ENCODE data around the gene NDUFS7. TPM values are rescaled to one million over a fixed set of nuclear protein-coding genes. Genes with fewer than 3 reads are reported as not detected.

The NDUFS7 gene
- total RNA-seq, 1 donor from 2014 or later, result 56.8 TPM

DNA sequence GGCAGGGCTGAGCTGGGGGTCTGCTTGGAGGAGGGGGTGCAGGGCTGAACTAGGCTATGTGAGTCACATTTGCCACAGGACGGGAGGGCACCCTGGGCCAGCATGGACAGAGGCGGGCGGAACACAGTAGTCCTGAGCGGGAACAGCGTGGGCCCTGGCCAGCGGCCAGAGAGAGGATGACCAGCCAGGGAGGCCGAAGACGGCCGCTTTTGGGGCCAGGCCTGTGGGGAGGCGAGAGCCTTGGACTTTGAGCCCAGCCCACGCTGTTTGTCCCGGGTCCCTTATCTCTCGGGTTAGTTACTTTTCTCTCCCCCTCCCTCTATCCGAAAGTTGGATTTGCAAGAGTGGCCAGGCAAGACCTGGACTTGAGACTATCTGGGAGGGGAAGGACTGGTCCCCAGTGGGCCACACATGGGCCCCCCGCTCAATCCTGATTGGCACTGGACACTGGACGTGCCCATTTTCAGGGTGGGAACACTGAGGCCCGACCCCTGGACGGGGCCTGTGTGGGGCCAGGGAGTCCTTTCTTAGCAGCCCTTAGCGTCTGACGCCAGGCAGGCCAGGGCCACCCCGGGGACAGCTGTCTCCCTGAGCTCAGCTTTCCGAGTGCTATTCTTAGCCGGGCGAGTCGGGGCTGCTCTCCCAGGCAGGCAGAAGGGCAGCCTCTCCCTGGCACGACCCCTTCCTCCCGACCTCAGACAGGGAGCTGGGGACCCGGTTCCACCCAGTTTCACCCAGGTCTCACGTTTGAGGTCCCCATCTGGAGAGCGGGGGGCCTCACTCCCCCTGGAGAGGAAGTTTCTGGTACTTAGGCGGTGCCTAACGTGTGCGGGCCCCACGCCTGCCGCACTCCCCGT lies 16.8 kb downstream of the NDUFS7 start:
- no peak for DNase-seq (ENCODE audit: low read depth)

GRCh38 chr19:1401138-1401888 lies 17.6 kb downstream of the NDUFS7 start, which contains the start of gene GAMT:
TSS of gene GAMT (minus strand) at chr19:1401542. CDS start at chr19:1401476, 66 bp downstream.
- DNase-seq (ENCODE audit: low read depth), result no peak

DNA sequence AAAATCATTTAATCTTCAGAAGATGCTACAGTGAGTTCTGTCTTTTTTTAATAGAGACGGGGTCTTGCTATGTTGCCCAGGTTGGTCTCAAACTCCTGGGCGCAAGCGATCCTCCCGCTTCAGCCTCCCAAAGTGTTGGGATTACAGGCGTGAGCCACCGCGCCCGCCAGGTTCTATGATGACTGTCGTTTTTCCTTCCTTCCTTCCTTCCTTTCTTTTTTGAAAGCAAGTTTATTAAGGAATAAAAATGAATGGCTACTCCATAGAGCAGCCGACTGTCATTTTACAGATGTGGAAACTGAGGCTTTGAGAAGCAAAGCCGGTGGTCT lies 18.1 kb downstream of the NDUFS7 start:
- DNase-seq (ENCODE audit: low read depth), result no peak

GRCh38 chr19:1402411-1403070 lies 18.8 kb downstream of the NDUFS7 start:
- DNase-seq (ENCODE audit: low read depth), result no peak

DNA sequence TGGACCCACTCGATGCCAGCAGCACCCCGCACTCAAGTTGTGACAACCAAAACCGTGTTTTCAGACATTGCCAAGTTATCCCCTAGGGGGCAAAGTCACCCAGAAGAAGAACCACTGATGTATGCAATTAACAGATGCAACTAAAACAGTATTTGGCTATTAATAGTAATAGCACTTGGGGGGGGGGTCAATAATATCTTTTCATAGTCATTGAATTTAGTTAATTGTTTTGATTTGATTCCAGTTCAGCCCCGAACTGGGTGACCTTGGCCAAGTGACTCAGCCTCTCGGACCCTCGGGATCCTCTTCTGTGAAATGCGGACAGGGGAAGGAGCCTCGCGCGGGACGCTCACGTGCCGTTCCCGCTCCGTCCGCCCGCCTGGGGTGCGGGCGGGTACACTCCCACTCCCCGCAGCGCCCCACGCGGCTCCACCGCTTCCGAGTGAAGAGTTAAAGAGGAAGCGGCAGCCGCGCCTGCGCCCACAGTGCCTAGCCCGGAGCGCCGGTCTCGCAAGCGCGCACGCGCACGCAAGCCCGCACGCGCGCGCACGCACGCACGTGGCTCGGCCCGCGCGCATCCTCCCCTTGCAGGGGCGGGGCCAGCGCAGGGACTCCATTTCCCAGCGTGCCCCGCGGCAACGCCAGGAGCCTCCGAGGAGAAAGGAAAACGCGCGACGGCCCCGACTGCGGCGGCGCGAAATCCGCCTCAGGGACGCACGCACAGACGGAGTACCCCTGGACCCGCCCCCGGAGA lies 23.2 kb downstream of the NDUFS7 start:
- DNase-seq (ENCODE audit: low read depth), result peak; percentile 86

GRCh38 chr19:1407528-1408299 lies 24.0 kb downstream of the NDUFS7 start, which contains the start of gene DAZAP1:
TSS of gene DAZAP1 (plus strand) at chr19:1407586. CDS start at chr19:1407774, 188 bp downstream.
- DNase-seq (ENCODE audit: low read depth), result no peak

GRCh38 chr19:1408300-1409203 lies 24.8 kb downstream of the NDUFS7 start:
- DNase-seq (ENCODE audit: low read depth), result peak; percentile 37

DNA sequence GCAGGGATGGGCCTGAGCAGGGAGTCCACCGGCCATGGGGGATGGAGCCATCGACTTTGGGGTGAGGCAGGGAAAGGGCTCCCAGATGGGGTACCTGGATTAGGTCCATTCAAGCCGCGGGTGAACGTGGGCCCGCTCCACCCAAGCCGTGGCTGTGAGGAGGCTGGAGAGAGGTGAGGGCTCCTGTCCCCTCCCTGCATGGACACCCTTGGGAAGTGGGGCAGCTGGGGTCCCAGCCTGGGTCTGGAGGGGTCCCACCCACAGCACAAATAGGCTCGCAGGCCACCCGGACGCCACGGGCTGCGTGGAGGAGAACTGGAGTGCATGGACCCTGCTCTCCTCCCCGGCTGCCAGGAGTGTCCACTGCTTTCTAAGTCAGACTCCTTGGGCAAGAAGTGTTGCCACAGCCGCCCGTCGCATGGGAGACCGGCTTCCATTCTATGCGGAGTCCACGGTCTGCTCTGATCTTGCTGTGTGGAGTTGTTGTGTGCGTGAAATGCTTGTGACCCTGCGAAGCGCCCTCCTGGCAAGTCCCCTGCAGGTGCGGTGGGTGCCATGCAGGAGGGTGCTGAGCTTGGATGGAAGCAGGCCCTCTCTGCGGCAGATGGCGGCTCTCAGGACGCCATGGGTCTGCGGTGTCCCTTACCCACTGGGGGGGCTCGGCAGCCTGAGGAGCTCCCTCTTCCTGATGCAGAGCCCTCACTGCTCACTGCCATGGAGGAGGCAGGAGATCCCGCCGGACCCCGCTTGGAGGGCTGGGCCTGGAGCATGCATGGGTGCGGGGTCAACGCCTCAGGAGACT lies 25.7 kb downstream of the NDUFS7 start:
- DNase-seq (ENCODE audit: low read depth), result no peak

DNA sequence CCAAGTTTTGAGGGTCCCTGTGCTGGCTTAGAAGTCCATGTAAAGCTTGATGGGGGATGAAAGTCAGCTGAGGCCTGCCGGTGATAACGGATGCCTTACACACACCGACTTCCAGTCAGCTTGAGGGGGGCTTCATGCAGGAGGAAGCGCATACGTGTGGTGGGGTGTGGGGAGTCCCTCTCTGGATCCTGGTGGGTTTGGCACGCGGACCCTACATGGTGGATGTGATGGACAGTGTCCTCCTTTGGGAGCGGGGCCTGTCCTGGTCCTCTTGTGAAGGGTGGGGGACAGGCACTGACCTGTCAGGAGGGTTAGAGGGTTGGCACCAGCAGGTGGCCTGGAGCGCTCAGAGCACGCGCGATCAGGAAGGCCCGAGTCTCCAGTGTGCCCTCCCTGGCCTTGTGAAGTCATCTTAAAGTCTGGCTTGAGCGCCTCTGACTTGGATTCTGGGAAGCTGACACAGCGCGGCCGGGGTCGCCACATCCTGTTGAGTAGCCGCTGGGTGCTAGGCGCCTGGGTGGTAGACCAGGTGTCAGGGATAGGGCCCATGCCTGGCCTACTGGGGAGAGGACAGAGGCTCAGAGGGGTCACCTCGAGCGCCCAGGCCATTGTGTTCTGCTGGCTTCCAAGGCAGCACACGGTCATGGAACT lies 26.6 kb downstream of the NDUFS7 start:
- DNase-seq (ENCODE audit: low read depth), result peak; percentile 62

- no peak for DNase-seq (ENCODE audit: low read depth)
These were observed 27.1 kb downstream of the NDUFS7 start for GRCh38 chr19:1410789-1411188.

DNA sequence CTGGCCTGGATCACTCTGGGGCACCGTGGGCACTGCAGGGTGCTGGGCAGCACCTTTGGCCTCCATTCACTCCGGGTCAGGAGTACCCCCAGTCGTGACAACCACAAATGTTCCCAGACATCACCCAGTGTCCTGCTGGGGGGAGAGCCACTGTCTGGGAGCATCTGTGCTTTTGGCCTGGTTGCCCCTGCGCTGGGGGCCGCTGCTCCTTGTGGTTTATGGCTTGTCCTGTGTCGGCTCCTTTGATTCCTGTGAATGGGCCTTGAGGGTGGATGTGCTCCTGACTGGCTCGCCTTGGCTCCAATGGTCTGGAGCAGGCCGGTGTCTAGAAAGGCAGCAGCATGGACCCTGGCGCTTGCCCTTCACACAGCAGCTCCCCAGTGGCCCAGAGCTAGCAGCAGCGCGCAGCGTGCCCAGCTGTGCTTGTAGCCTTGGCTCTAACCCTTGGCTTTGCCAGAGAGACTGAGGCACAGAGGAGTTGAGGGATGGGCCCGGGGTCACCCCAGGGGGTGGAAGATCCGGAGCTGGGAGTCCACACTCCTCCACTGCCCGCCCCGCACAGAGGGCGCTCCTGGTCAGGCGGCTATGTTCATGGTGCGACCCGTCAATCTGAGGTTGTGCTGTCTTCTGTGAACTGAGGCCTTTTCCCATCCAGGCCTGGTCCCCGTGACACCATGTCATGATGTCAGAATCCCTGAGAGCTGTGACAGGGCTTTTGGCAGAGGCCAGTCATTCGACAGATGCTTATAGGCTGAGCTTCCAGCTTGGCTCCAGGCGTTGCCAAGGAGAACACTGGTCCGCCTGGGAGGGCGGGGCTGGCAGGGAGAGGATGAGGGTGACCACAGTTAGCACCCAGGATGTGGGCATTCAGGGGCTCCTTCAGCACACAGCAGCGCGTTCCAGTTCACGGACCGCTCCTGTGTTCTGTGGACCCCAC lies 27.8 kb downstream of the NDUFS7 start:
- no peak for DNase-seq (ENCODE audit: low read depth)

DNA sequence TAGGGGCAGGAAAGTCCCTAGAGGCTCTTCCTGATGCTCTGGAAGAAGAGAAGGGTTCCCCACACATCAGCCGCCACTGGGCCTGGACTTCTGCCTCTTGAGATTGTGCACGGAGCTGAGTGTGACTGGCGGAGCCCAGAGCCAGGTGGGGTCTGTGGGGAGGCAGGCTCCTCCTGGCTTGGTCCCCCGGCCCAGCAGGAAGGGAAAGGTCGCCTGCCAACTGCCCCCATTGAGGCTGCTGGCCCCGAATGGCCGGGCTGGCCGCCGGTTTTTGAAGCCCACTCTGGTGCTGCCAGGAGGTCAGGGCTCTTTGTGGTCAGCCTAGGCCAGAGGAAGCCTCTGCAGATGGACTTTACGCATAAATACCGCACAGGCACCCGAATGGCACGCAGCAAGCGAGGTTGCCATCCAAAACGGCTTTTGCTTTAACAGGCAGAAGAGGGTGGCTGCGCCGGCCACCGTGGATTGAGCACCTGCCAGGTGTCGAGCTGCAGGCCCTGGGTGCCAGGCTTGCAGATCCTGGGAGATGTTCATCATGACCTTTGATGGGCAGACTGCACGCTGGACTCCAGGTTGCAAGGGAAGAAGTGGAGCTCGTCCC lies 28.7 kb downstream of the NDUFS7 start:
- no peak for DNase-seq (ENCODE audit: low read depth)

DNA sequence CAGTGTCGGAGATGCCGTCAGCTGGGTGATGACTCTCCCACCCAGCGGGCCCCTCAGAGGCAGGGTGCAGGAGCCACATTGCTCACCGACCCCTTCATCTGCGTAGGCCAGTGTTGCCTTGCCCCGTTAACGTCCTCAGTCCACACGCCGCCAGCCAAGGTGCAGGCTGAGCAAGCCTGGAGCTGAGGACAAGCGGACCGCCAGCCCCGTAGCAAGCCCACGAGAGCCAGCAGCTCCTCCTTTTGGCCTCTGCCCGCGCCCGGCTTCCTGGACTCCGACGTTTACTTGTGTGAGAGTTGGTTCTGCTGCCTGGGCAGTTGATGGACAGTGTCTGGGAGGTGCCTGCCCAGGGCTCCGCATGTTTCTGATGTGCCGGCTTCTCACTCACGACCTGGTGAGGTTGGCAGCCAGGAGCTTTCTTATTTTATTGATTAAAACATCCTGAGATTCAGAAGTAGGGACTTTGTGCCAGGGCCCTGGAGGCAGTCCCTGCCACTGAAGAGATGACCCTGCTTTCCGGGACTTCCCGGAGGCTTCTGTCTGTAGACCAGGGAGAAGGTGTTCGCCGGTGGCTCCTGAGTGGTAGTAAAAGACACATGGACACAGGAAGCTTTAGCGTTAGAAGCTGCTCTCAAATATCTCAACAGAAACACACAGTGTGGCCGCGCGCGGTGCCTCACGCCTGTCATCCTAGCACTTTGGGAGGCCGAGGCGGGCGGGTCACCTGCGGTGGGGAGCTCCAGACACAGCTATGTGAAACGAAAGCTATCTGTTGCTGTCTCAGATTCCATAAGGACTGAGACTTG lies 29.5 kb downstream of the NDUFS7 start:
- no peak for DNase-seq (ENCODE audit: low read depth)

GRCh38 chr19:1416014-1416841 lies 32.5 kb downstream of the NDUFS7 start:
- peak; percentile 61 for DNase-seq (ENCODE audit: low read depth)

DNA sequence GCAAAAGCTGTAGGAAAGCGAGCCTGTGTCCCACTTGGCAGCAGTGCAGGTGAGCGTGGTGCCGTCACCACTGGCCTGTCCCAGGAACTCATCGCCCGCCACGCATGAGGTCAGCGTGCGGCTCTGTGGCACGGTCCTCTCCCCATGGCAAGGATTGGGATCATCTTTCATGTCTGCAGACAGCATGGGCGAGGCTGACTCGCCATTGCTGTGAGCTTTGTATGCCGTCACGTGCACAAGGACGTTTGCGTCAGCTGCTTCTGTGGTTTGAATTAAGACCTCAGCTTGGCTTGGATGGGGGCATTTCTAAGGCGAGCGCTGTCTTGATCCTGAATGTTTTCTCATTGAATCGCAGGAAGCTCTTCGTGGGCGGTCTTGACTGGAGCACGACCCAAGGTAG lies 33.4 kb downstream of the NDUFS7 start:
- DNase-seq (ENCODE audit: low read depth), result no peak

Data from renal cortical epithelial cell (primary cell).